Left ventricle myocardium inferior (tissue), 1 donor: ENCODE results near the gene EBLN1. TPM values are rescaled to one million over a fixed set of nuclear protein-coding genes. Genes with fewer than 3 reads are reported as not detected.

Experiments used
- DNase-seq: peaks from one replicate; pipeline ENCODE4 v3.0.0-alpha.2; 2020
- H3K27ac ChIP-seq: fragments of 200-600 bp; replicated peaks from 2 replicates; pipeline ENCODE4 v1.8.0; 2021
- H3K27me3 ChIP-seq: fragments of 200-600 bp; 2 replicates; pipeline ENCODE4 v1.8.0; 2021; ENCODE audit warnings: low read depth
- H3K36me3 ChIP-seq: fragments of 200-600 bp; 2 replicates; pipeline ENCODE4 v1.8.0; 2021
- H3K4me1 ChIP-seq: fragments of 200-600 bp; 2 replicates; pipeline ENCODE4 v1.8.0; 2021
- H3K4me3 ChIP-seq: fragments of 200-600 bp; 2 replicates; pipeline ENCODE4 v1.8.0; 2021; ENCODE audit warnings: mild to moderate bottlenecking, moderate library complexity
- H3K9me3 ChIP-seq: fragments of 200-600 bp; replicated peaks from 2 replicates; pipeline ENCODE4 v1.8.0; 2021
- intact Hi-C: fragments of 100-400 bp; cut with micrococcal nuclease; formaldehyde crosslinking; loops from one replicate; pipeline ENCODE4 v1.11.0; 2022
- total RNA-seq: library from RNA; stranded (reverse); fragmentation: NEBNext Ultra II Directional; extraction: Animal tissue kit (Norgen Biotek cat#: 25700); gene quantifications from one replicate; pipeline ENCODE4 v1.2.1, GENCODE V29; 2021
- TF ChIP-seq, protein P1 (sequence below): fragments of 200-600 bp; IDR thresholded peaks from 2 replicates; pipeline ENCODE4 v1.8.0; 2021; ENCODE audit warnings: antibody characterized with exemption, mild to moderate bottlenecking, borderline replicate concordance
- donor health status: DM: no; HTN: yes; CAD: no; lungs with severe emphysema.

The EBLN1 gene
- total RNA-seq, 1 donor from 2014 or later, result not detected

GRCh38 chr10:22247636-22248035, 29.8 kb upstream of the EBLN1 start:
- Histone ChIP-seq H3K9me3 (no peaks in the 10 kb centered on the region), H3K36me3 (no peaks in the 10 kb centered on the region), H3K27ac (peak overlapping the region; percentile 14), H3K4me1 (peaks cover 22% of the 10 kb centered on the region), H3K4me3 (no peak overlapping the region), H3K27me3 (no peaks in the 10 kb centered on the region)
- intact Hi-C loops, result no loop called here
- DNase-seq, result no peak
- TF ChIP-seq, protein P1, sequence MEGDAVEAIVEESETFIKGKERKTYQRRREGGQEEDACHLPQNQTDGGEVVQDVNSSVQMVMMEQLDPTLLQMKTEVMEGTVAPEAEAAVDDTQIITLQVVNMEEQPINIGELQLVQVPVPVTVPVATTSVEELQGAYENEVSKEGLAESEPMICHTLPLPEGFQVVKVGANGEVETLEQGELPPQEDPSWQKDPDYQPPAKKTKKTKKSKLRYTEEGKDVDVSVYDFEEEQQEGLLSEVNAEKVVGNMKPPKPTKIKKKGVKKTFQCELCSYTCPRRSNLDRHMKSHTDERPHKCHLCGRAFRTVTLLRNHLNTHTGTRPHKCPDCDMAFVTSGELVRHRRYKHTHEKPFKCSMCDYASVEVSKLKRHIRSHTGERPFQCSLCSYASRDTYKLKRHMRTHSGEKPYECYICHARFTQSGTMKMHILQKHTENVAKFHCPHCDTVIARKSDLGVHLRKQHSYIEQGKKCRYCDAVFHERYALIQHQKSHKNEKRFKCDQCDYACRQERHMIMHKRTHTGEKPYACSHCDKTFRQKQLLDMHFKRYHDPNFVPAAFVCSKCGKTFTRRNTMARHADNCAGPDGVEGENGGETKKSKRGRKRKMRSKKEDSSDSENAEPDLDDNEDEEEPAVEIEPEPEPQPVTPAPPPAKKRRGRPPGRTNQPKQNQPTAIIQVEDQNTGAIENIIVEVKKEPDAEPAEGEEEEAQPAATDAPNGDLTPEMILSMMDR, result no peak

- intact Hi-C loops, result no loop called here
These were observed 29.0 kb upstream of the EBLN1 start for GRCh38 chr10:22246680-22247391.

DNA sequence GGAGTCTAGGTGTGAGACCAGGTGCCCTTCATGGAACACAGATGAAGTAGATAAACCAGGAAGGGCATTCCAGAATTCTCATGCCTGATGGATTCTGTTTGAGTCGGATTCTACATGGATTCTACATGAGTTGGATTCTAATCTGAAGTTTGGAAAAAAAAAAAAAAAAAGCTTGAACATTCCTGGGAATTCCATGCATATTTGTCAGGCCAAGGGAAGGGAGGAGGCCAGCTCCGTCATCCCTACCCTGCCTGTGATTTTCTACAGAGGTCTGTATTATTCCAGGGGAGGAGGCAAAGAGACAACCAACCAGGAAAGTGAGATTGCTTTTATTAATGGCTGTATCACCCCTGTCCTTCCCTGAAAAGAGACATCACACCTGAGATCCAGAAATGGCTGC, 27.8 kb upstream of the EBLN1 start:
- H3K27ac ChIP-seq, result peak overlapping the region; percentile 10
- H3K36me3 ChIP-seq, result no peaks in the 10 kb centered on the region
- H3K4me3 ChIP-seq, result no peak overlapping the region
- DNase-seq, result no peak
- H3K27me3 ChIP-seq, result no peaks in the 10 kb centered on the region
- no peaks in the 10 kb centered on the region for H3K9me3 ChIP-seq
- H3K4me1 ChIP-seq, result peaks cover 3% of the 10 kb centered on the region
- TF ChIP-seq, protein P1, result no peak
- intact Hi-C loops, result no loop called here

More at GRCh38 chr10:22246680-22247391, 29.0 kb upstream of the EBLN1 start:
- no peak for DNase-seq
- no peaks in the 10 kb centered on the region for H3K27me3 ChIP-seq
- H3K36me3 ChIP-seq, result no peaks in the 10 kb centered on the region
- peak overlapping the region; percentile 14 for H3K27ac ChIP-seq
- no peaks in the 10 kb centered on the region for H3K9me3 ChIP-seq
- H3K4me1 ChIP-seq, result peaks cover 16% of the 10 kb centered on the region
- TF ChIP-seq, protein P1, result no peak
- no peak overlapping the region for H3K4me3 ChIP-seq

- H3K36me3 ChIP-seq, result no peaks in the 10 kb centered on the region
- TF ChIP-seq, protein P1, result no peak
- intact Hi-C loops, result no loop called here
- DNase-seq, result no peak
- no peaks in the 10 kb centered on the region for H3K27me3 ChIP-seq
- H3K9me3 ChIP-seq, result no peaks in the 10 kb centered on the region
- H3K4me1 ChIP-seq, result no peaks in the 10 kb centered on the region
- H3K4me3 ChIP-seq, result no peak overlapping the region
- H3K27ac ChIP-seq, result no peak overlapping the region
These were observed 27.0 kb upstream of the EBLN1 start for GRCh38 chr10:22244855-22245254.

DNA sequence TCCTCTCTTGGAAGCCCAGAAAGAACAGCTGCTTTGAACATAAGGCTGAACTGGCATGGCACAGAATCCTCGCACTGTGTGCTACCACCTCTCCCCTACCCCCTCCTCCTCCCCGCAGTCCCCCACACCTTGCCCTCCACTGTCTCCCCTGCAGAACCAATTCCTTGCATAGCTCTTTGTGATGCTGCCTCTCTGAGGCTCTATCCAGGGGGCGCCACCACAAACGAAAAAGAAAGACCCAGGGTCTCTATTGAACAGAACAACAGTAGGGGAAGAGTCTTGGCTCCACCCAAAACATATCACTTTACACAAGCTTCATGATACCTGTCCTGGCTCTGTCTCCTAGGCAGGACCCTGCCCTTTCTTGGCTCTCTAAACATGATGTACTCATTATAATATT, 26.2 kb upstream of the EBLN1 start:
- intact Hi-C loops, result no loop called here
- H3K27ac ChIP-seq, result no peak overlapping the region
- H3K4me3 ChIP-seq, result no peak overlapping the region
- no peaks in the 10 kb centered on the region for H3K9me3 ChIP-seq
- H3K27me3 ChIP-seq, result no peaks in the 10 kb centered on the region
- H3K36me3 ChIP-seq, result no peaks in the 10 kb centered on the region
- TF ChIP-seq, protein P1, result no peak
- no peak for DNase-seq
- H3K4me1 ChIP-seq, result no peaks in the 10 kb centered on the region
